ENCODE data around the gene CAPZA2.
A peak's percentile ranks its signal among the peaks of the same experiment; 100 is the strongest.
"Not testable (repeated sequence)": the region's sequence is repeated elsewhere in the genome, so short reads cannot be mapped to it uniquely, and the experiment has no call there.

Gene CAPZA2

DNA sequence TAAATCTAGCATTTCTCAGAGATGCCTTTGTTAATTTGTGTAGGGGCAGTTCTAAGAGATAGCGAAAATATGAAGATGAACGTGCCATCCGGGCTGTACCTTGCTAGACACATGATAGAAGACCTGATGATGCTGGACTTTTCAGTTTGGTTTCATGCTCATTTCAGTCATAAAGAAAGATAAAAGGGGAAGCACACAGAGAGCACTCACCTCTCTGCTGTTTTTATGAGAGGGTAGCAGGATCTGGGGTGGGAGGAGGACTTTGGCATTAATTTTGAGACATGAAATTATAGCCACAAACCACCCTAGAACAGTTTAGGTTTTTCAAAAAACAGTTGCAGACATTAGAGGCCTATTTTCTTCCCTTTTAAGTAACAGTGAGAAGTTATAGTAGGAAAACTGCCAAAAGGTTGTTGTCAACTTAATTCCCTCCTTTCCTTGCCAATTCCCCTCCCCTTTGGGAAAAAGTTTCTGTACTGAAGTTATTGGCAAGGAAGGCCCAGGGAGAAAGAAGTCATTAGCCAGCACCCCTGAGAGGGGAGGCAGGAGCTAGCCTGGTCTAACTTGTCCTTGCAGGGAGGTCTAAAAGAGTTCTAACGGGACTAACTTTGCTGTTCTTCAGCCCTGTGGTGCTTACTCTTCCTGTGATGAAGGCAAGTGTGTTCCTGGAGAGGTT is 93.6 kb downstream of the CAPZA2 start:
- DNase-seq: peak; percentile 27

DNA sequence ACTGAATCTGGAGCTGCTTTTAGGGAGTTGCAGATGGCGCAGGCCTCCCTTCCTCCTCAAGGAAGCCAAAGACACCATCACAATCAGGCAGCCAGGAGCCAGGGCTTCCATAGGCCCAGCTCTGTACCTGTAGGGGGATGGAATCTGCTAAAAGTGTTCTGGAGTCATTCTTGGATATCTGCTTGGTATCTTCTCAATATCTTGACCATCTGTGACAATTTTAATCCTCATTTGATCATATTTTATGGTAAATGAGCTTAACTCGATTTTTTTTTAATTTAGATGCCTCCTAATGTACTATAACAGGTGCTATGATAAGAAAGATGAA is 94.1 kb downstream of the CAPZA2 start:
- DNase-seq: no peak

DNA sequence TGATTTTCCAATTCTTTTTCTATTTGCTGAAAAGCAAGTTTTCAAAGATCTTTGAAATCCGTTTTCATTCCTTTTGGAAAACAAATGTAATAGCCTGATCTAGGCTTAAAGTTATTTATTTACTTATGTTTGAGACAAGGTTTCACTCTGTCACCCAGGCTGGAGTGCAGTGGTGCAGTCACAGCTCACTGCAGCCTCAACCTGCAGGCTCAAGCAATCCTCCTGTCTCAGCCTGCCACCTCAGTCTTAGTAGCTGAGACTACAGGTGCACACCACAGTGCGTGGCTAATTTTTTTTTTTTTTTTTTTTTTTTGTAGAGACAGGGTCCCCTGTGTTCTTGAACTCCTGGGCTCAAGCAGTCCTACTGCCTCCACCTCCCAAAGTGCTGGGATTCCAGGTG is 95.5 kb downstream of the CAPZA2 start:
- no peak for DNase-seq

DNA sequence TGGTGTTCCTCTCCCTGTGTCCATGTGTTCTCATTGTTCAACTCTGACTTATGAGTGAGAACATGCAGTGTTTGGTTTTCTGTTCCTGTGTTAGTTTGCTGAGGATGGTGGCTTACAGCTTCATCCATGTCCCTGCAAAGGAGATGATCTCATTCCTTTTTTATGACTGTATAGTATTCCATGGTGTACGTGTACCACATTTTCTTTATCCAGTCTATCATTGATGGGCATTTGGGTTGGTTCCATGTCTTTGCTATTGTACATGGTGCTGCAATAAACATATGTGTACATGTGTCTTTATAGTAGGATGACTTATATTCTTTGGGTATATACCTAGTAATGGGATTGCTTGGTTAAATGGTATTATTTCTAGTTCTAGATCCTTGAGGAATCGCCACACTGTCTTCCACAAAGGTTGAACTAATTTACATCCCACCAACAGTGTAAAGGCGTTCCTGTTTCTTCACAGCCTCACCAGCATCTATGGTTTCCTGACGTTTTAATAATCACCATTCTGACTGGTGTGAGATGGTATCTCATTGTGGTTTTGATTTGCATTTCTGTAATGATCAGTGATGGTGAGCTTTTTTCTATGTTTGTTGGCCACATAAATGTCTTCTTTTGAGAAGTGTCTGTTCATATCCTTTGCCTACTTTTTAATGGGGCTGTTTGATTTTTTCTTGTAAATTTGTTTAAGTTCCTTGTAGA is 99.7 kb downstream of the CAPZA2 start:
- not testable (repeated sequence) for DNase-seq

DNA sequence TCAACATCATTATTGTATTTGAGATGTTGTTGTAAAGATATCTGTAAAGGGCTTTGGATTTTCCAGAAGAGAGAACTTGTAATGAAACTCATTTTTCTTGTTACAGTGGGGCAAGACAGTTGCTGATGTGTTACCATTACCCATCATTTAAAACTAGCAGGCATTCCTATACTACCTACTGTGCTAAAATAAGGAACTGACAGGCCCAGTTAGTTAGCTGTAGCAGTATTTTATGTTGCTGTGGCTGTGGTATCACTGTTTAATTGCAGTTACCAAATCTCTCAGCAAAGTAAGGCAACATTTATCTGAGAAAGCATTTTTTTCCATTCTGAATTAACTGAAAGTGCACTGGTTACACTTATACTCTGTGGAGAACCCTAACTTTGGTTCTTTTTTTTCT is 100.8 kb downstream of the CAPZA2 start:
- no peak for DNase-seq

DNA sequence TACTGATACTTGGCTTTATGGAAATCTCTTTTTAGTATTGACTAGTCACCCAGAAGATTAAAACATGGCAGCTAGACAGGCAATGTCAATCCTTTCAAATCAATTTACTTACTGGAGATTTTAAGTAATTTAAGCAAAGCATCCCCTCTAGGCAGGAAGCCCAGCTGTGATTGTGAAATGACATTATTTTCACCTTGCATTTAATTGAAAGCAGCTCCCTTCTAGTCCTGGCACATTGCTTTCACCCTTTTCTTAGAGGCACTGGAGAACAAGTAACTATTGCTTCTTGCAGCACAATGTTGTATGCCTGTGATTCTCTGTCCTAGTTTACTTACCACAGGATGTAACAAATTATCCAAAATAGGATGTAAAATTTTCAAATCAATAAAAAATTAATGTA is 104.2 kb downstream of the CAPZA2 start:
- DNase-seq: no peak

DNA sequence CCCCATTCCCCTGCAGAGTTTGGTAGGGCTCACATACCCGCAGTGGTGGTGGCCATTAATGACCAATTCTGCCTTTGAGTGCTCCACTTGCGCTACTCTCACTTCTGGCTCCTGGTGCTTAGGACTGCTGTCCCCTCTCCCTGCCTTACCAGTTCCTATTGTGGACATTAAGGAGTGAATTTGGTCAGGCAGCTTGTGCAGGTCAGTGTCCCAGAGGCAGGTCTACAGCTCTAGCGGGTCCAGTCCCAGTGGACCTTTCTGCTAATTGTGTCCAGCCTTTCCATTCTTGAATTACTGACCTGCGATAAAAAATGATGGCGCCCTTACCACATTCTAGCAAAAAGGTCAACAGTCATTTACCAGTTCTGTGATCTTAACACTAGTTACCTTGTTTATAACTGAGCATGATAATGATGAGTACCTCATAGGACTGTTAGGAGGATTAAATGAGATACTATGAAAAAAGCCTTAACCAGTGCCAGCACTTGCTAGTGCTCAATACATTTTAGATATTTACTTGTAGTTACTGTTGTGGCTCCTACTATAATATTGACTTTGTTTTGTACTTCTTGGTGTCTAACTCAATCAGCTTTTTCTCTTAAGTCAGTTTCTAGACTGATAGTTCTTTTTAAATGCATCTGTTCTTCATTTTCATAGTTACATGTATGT is 105.0 kb downstream of the CAPZA2 start:
- no peak for DNase-seq

DNA sequence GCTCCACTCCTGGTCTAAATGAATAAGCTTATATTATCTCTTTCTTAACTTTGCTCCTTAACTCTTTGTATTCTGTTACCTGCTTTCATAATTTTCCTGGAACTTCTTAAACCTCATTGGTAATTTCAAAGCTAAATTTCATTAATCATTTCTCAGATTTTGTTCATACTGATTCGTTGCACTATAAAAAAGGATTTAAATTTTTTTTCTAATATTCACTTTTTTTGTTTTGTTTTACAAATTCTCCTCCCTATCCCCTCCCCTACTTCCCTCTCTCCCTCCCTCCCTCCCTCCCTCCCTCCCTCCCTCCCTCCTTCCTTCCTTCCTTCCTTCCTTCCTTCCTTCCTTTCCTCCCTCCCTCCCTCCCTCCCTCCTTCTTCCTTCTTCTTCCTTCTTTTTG is 105.6 kb downstream of the CAPZA2 start:
- DNase-seq: no peak

DNA sequence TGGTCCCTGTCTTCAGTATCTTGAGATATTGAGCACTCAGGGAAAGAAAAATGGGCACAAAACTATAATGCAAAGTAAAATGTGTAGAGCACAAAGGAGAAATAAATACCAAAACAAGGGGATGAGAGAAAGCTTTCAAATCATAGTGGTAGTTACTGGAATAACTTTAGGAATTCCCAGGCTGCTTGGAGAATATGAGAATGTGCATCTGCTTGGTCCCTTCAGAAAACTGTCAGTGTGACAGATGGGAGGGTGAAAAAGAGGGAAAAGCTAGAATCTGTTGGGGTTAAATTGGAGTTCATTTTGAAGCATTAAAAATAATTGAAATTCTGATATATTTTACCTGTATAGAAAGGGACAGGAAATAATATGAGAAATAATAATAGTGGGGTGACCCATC is 106.2 kb downstream of the CAPZA2 start:
- no peak for DNase-seq

DNA sequence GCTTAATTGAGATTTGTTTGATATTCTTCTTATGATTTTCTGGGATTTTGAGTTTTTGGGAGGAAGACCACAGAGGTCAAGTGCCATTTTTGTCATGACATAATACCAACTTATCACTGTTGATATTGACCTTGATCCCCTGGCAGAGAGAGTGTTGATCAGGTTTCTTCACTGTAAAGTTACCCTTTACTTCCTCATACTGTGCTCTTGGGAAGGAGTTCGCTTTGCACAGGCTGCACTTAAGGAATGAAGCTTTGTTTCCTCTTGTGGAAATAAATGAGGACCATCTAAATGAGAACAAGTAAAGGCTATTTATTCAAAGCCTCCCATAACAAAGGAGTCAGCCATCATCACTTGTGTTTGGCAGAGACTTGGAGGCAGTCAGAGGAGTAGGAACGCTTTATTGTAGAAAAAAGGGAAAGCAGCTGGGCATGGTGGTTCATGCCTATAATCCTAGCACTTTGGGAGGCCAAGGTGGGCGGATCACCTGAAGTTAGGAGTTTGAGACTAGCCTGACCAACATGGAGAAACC is 107.0 kb downstream of the CAPZA2 start:
- DNase-seq: no peak

DNA sequence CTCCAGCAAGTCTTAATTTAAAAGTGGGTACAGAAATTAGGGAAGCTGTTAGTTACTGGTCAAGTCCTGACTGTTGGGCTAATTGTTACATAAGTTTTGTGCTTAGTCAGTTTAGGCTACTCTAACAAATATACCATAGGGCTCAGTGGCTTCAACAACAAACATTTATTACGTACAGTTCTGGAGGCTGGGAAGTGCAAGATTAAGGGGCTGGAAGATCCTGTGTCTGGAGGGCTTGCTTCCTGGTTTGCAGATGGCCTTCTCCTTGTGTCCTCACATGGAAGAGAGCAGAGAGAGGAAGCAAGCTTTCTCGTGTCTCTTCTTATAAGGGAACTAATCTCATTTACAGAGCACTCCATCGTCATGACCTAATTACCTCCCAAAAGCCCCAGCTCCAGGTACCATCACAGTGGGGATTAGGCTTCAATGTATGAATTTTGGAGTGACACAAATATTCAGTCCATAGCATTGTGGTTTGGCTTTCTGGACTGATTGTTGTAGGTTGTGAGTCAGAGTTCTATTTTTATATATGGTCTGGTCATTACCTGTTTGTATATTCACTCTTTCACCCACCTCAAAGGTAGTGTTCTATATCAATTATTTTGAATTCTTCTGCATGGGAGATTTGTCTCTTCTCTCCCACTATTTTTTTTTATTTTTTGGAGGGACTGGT is 108.0 kb downstream of the CAPZA2 start:
- DNase-seq: no peak

DNA sequence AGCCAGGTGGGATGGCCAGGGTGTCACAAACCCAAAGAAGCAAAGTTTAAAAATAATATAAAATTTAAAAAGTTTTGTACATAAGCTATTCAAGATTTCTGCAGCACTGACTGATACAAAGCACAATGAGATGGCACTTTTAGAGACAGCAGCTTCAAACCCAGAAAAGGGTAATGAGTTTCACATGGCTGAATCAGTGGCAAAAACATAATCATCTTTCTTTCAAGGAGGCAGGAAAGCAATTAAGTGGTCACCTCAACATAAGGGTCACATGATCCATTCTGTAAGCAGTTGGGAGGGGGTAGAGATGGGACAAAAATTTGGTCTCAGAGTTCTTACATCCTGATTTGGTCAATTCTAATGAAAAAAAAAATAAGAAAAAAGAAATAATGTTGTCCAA is 108.8 kb downstream of the CAPZA2 start:
- DNase-seq: not testable (repeated sequence)

All from fibroblast of skin of right quadriceps (primary cell).